Kidney (tissue), 14 donors: ENCODE measurements around the gene ZNF682. TPM values are rescaled to one million over a fixed set of nuclear protein-coding genes. Genes with fewer than 3 reads are reported as not detected.

ENCODE experiments used
- DNase-seq, 5 donors: peaks; one replicate each; pipeline ENCODE4 v3.0.0-alpha.2; 2013 to 2020
- FAIRE-seq: peaks from 2 replicates; lab custom pipeline; 2012; peaks lifted over from hg19 to GRCh38; lab: Jason Lieb, UNC
- H3K27ac ChIP-seq, 2 donors: one replicate each; pipeline ENCODE4 v1.7.0; 2013; ENCODE audit warnings: low read depth in 2 of 2, low read length in 2 of 2, inconsistent platforms in 1 of 2
- H3K27me3 ChIP-seq: one replicate; pipeline ENCODE4 v1.7.1; 2013; ENCODE audit warnings: low read length, inconsistent platforms; ENCODE audit not compliant: control insufficient read depth, insufficient read depth
- H3K36me3 ChIP-seq, 3 donors: one replicate each; pipeline versions ENCODE4 v1.7.0 to v1.7.1; 2013; ENCODE audit warnings: low read length in 3 of 3, control low read depth in 1 of 3, inconsistent platforms in 1 of 3; ENCODE audit not compliant: insufficient read depth in 3 of 3, control insufficient read depth in 2 of 3
- H3K4me1 ChIP-seq, 3 donors: one replicate each; pipeline versions ENCODE4 v1.7.0 to v1.7.1; 2013; ENCODE audit warnings: low read length in 3 of 3, inconsistent platforms in 1 of 3, low read depth in 1 of 3; ENCODE audit not compliant: control insufficient read depth in 2 of 3, insufficient read depth in 2 of 3
- H3K4me3 ChIP-seq, 3 donors: one replicate each; pipeline versions ENCODE4 v1.7.0 to v1.8.1; 2013; ENCODE audit warnings: low read length in 3 of 3, control low read depth in 1 of 3, inconsistent platforms in 1 of 3
- H3K9ac ChIP-seq, 3 donors: one replicate each; pipeline versions ENCODE4 v1.7.0 to v1.7.1; 2013; ENCODE audit warnings: low read length in 3 of 3, control low read depth in 1 of 3, inconsistent platforms in 1 of 3
- H3K9me3 ChIP-seq, 3 donors: one replicate each; pipeline versions ENCODE4 v1.7.0 to v1.7.1; 2013; ENCODE audit warnings: low read length in 3 of 3, control low read depth in 1 of 3, inconsistent platforms in 1 of 3; ENCODE audit not compliant: control insufficient read depth in 2 of 3, insufficient read depth in 1 of 3
- CTCF ChIP-seq: IDR thresholded peaks from 3 replicates; pipeline ENCODE4 v1.5.1; 2012; ENCODE audit warnings: mild to moderate bottlenecking, moderate library complexity, borderline replicate concordance; ENCODE audit not compliant: insufficient read depth; ENCODE audit errors: extremely low read depth
- intact Hi-C: fragments of 100-400 bp; cut with DNase I; formaldehyde crosslinking; loops from one replicate; pipeline ENCODE4 v1.11.1; 2022
- polyA plus RNA-seq: library from polyadenylated mRNA; stranded (reverse); fragments of 350-450 nt; fragmentation: Illumina TruSeq; extraction: RNeasy Lipid Tissue Mini Kit (QIAGEN cat#74804); gene quantifications from one replicate; pipeline ENCODE4 v1.2.3, GENCODE V29; 2014; ENCODE audit warnings: low read depth, low replicate concordance; ENCODE audit not compliant: insufficient read depth
- total RNA-seq: library from RNA; stranded (reverse); fragmentation: NEBNext Ultra II Directional; extraction: Animal tissue kit (Norgen Biotek cat#: 25700); gene quantifications from one replicate; pipeline ENCODE4 v1.2.1, GENCODE V29; 2021
- donor health status: control.
- donor health status: control.
- donor health status: control.
- donor health status: control.
- donor health status: control.
- donor health status: DM: yes; HTN: yes; CAD: no.
- donor health status: Normal renal cell carcinoma (clear cell type).

ZNF682 gene
- total and polyA plus RNA-seq, 2 donors from 2014 or later = 6.5 to 8.6 TPM

GRCh38 chr19:20044663-20045062 lies 5.4 kb upstream of the ZNF682 start:
- FAIRE-seq (no peak), DNase-seq (no peak)
- Histone ChIP-seq H3K27me3 (no peaks in the 10 kb centered on the region), H3K9ac (no peak overlapping the region), H3K4me3 (no peak overlapping the region), H3K9me3 (no peaks in the 10 kb centered on the region), H3K36me3 (no peaks in the 10 kb centered on the region), H3K4me1 (no peaks in the 10 kb centered on the region), H3K27ac (no peak overlapping the region)
- intact Hi-C loops = no loop called here
- no peak for TF ChIP-seq CTCF

- intact Hi-C loops = no loop called here
- TF ChIP-seq CTCF = no peak
- FAIRE-seq = no peak
Measured at GRCh38 chr19:20038358-20039202, 725 bp downstream of the ZNF682 start.

GRCh38 chr19:20035935-20036334 lies 3.4 kb downstream of the ZNF682 start:
- no peak for TF ChIP-seq CTCF
- intact Hi-C loops = no loop called here

More at GRCh38 chr19:20038358-20039202, 725 bp downstream of the ZNF682 start:
- no peak for DNase-seq
- Histone ChIP-seq H3K36me3 (no peaks in the 10 kb centered on the region), H3K27me3 (no peaks in the 10 kb centered on the region), H3K9me3 (no peaks in the 10 kb centered on the region), H3K27ac (no peak overlapping the region), H3K9ac (peak overlapping the region in 2 of 3 donors; percentile 77 to 93), H3K4me3 (peak overlapping the region; percentile 82 to 97 (median 91)), H3K4me1 (peaks cover 0 to 2% (median 0%) of the 10 kb centered on the region in 3 donors)

More at GRCh38 chr19:20035935-20036334, 3.4 kb downstream of the ZNF682 start:
- Histone ChIP-seq H3K4me3 (no peak overlapping the region), H3K36me3 (no peaks in the 10 kb centered on the region), H3K9me3 (no peaks in the 10 kb centered on the region), H3K27me3 (no peaks in the 10 kb centered on the region), H3K4me1 (peaks cover 0 to 2% (median 0%) of the 10 kb centered on the region in 3 donors), H3K9ac (no peak overlapping the region), H3K27ac (no peak overlapping the region)
- no peak for DNase-seq
- FAIRE-seq = no peak
